KG1 (cell line): ENCODE data around the gene RELT.
A peak's percentile ranks its signal among the peaks of the same experiment; 100 is the strongest.

Experiments used
- DNase-seq: peaks from one replicate; lab custom pipeline; 2025; lab: John Stamatoyannopoulos, UW

Gene RELT

DNA sequence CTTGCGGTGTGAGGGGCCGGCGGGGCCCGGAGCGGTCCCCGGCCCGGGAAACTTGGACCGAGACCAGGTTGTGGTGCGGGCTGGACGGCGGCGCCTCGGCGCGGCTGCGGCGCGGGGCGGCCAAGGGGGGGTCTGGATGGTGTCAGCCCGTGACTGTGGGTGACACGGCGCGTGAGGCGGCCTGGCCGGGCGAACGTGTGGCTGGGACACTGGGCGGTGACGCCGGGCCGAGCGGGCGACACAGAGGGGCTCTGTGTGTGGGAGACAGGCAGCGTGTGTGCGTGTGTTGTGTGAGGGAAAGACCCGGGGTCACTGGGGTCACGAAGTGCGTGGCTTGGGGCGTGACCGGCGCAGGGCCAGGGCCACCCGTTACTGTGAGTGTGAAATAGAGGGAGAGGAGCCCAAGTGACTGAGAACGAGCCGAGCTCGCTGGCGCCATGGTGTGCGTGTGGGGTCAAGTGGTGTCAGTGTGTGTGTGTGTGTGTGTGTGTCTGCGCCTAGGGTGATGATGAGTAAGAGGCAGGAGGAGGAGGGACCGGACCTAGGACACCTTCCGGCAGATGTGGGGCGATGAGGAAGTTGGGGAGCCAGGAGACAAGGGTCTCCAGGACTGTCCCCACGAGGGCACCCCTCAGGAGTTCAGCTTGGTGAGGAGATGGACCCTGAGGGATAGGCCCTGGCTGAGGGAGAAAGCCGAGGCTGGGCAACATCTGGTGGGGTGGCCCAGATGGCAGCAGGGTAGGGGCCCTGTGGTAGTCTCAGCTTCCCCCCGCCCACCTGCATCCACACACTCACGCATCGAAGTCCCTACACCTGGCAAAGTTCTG is 817 bp downstream of the RELT start:
- peak; percentile 45 for DNase-seq

DNA sequence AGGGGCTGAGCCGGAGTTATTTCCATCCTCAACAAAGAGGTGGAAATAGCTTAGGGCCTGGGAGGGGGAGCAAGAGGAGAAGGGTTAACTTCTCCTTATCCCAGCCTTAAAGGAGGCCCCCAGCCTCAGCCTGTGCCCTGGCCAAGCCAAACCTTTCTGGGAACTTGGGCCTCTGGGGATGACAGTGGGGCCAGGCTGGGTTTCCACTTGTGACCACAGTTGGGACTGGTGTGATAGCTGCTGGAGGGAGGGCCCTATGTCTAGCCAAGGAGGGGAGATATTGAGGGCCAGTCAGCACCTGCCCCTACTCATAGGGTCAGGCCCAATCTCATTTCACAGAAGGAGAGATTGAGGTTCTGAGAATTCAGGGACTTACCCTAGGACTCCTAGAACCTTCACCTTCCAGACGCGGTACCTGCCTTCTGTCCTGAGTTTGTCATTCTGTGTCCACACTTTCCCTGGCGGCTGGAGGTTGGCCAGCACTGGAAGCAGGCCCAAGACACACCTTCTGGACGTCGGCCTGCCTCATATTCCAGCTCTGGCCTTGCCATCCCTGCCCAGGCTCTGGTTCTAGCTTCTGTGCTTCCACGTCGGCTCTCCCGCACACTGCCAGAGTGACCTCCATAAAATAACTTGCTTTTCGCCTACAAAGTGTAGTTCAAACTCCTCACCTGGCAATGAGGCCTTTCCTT is 3.1 kb downstream of the RELT start:
- DNase-seq: no peak

DNA sequence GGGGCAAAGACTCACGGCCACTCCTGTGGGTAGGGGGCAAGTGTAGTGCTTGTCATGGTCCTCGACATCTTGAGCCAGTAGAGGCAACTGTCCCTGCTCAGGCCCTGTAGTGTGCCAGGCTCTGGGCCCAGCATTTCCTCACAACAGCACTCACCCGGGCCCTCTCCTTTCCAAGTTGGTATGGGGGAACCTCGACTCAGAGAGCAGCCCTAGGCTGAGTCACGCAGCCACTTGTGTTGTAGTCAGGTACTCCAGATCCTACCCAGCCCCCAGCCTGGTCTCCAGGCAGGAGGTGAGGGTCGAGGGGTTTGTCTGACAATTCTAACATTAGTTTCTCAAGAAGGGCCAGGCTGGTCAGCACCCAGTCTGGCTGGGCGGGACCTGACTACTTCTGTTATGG is 4.1 kb downstream of the RELT start:
- no peak for DNase-seq

DNA sequence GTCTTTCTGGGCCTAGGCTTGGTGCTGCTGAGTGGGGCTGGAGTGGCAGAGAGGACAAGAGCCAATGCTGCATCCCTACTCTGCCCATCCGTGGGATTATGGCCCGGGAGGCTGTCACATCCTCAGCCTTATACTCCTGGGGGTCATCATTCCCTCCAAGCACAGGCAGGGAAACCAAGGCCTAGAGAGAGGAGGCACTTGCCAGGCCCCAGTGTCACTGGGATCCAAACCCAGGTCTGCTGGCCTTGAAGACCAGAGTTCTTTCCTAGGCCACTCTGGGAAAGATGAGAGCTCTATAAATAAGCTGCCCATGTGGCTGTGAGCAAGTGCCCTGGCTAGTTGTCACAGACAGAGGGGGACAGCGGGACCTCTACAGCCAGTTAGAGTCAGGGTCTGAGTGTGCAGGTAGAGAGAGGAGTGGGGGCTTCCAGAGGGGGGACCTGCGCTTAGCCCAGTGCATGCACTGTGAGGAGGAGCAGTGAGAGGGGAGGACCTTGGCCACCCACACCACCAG is 4.8 kb downstream of the RELT start:
- no peak for DNase-seq

DNA sequence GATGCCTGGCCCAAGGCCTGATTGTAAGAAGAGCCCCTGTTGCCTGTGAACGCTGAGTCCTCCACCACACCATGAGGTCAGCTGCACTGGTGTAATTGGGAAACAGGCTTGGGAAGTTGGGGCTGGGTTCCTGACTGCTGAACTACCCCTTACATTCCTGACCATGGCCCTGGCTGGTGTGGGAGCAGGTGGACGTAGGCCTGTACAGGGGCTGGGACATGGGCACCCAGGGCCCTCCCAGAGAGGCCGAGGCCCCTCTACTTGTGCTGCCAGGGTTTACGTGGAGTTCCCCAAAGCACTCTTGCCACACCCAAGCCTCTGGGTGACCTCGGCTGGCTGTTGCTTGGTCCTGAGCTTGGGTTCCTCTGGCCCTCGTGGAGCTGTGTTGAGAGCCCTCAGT is 5.4 kb downstream of the RELT start:
- no peak for DNase-seq

DNA sequence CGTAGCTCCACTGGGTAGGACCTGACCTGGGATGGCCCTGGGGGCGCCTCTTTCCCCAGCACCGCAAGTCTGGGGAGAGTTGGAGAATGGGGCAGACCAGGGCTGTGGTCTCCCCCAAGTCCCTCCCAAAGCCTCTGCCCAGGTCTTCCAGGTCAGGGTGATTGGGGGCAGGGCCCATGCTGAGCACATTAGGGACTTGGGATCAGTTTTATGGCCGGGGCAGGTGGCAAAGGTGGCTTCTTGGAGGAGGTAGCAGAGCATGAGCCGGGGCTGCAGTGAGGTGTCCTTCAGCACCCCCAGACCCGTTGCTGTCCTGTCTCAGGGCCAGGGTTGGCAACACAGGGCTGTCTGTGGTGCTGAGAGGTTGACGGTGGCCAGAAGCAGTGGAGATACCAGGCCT is 6.0 kb downstream of the RELT start:
- no peak for DNase-seq

DNA sequence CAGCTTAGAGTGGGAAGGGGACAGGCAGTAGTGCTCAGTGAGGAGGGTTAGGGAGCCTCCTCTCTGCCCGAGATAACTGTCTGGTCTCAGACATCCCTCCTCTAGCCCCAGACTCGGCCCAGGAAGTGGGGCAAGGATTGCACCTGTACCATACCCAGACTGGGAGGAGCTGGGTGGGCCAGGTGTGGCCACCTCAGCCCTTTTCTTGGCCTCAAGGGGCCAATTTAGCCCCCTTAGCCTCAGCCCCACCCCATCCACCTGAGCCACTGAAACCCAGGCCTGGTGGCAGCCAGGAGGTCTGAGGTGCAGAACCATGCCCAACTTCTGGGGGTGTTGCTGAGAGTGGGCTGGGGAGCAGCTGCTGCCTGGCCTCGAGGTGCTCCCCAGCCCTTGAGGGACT is 6.5 kb downstream of the RELT start:
- DNase-seq: no peak

DNA sequence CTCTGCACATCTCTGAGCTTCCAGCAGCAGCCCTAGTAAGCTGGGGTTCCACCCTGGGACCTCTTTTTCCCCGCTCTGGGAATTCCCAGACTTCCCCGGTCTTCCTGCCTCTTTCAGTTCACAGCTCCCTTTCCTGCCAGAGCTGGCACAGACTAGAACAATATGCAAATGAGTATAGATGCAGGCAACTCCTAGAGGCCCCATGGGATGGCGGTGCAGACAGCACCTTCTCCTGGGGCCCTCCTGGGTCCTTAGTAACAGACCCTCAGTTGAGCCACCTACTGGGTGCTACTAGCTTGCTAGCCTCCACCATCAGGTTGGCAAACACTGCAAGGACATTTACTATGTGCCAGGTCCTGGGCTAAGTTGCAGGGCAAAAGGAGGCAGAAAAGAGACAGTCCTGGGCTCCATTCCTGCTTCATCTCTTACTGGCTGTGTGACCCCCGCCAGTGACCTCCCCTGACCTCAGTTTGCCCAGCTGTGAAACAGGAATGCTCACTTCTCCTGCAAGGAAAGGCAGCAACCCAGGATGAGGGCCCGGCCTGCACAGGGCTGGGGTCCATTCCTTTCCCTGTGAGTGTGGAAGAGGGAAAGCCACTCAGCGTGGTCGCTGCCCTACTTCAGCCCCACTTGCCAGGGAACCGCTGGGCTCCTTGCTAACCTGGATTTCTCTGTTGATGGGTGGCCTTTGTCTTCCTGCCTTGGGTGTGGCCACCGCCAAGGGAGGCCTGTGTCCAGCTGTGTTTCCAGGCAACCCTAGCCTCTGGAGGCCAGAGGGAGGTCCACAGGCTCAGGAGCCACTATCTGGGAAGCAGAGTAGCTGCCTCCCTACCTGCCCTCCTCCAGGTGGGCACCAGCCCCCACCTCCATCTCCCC is 7.3 kb downstream of the RELT start:
- no peak for DNase-seq

DNA sequence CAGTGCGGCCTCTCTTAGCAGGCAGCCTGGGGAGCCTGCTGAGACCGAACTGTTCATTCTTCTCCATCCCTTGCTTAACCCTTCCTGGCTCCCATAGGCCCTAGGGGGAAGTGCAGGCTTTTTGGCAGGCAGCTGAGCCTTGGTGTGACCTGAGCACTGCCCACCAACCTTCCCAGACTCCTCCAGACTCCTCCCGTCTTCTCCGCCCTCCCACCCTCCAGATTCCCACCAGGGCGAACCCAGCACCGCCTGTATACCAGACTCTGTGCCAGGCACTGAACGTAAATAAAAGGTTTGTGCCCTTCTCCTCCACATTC is 7.9 kb downstream of the RELT start:
- DNase-seq: no peak

DNA sequence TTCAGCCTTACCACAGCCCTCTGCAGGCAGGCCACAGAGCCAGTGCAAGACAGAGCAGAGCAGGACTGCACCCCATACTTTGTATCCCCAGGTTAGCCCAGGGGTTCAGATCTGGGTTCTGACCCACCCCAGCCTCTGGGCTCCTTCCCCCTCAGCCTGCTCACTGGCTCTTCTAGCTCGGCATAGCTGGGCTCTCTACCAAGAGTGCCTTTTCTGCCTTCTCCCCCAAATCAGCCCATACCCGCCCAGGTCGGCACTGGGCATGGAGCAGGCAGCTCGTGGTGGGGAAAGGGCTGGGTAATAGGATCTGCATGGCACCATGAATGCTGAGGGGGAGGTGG is 8.3 kb downstream of the RELT start:
- DNase-seq: no peak

DNA sequence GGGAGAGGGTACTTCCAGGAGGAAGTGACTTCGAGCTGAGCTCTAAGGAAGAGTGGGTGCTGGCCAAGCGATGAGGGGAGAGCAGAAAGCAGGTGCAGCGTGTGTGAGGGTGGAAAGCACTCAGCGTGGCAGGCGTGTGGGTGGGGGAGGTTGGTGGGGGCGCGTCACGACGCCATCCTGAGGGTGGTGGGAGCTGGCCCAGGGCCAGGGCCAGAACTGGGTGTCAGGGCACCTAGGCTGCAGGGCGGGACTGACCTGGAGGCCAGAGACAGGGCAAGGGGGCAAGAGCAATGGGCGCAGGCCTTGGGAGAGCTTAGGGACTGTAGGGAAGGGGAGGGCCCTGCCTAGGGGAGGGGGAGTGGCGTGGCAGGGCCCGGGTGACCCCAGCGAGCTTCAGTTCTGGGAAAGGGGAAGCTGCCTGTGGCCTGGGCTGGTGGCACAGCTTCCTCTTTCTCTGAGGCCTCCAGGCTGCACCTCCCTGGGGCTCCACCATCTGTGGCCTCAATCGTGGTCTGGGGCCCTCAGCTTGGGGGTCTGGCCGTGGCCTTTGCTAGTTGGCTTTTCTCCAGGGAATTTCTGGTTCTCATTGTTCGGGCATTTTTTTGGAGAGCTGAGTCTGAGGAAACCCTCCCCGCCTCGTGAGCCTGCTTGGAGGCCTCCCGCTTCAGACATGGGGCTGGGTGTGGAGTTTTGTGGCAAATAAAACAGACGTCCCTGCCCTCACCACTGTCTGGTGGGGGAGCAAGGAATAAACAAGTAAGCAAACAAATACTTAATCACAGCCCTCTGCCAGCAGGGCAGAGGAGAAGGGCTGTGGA is 8.9 kb downstream of the RELT start:
- DNase-seq: peak; percentile 94

DNA sequence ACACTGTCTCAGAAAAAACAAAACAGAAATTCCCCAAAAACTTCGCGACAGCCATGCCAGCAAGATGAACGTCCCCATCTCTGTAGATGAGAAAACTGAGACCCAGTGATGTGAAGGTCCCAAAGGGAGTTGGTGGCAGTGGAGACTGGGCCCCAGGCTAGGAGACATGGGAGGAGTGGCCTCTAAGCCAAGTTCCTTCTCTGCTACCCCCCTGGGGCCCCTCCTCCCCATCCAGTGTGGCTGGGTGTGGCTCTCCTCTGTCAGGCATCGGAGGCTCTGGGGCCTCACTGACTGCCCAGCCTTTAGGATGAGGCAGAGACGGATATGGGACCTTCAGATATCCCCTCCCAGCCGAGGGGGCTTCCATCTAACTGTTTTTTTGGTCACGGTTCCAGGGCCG is 9.8 kb downstream of the RELT start:
- DNase-seq: no peak

DNA sequence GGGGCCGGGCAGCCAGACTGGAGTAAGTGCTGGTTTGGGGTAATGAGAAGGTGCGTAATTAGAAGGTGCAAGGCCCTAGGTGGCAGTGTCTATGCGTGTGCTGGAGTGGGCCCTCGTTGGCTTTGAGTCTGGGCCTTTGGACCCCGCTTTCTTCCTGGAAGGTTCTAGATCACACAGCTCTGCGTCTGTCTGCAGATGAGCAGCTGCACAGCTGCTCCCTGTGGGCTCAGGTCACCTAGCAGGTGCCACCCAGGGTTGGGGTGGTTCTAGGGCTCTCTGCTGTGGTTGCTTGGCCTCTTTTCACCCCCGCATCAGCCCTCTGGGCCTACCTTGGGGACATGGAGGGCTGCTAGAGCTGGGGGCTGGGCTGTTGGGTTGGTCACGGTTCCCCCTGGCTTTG is 10.3 kb downstream of the RELT start:
- DNase-seq: no peak

DNA sequence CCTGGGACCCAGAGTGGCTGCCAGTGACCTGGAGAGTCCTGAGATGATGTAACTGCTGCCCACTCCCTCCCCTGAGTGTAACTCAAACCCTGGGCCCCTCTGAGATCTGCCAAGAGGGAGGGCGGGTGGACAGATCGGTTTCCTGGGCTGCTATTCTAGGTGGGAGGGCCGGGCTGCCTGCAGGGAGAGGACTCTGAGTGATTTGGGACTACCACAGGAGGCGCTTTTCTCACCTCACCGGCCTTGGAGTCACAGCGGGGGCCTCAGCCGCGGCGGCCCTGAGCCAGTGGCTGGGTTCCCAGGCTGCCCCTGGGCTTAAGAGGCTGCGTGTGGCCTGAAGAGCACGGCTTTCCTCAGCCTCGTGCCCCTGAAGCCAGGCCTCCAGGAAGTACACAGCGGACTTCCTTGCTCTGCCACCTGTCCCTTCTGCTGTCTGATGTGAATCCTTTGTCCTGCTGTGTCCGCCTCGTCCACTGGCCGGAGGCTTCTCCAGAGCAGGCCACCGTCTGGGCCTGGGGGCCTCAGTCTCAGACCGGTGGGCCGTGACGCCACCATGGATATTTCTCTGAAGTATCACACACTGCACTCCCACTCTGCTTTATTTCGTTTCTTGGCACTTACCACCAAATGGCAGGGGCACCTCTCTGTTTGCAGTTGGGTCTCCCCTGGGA is 11.5 kb downstream of the RELT start:
- no peak for DNase-seq

DNA sequence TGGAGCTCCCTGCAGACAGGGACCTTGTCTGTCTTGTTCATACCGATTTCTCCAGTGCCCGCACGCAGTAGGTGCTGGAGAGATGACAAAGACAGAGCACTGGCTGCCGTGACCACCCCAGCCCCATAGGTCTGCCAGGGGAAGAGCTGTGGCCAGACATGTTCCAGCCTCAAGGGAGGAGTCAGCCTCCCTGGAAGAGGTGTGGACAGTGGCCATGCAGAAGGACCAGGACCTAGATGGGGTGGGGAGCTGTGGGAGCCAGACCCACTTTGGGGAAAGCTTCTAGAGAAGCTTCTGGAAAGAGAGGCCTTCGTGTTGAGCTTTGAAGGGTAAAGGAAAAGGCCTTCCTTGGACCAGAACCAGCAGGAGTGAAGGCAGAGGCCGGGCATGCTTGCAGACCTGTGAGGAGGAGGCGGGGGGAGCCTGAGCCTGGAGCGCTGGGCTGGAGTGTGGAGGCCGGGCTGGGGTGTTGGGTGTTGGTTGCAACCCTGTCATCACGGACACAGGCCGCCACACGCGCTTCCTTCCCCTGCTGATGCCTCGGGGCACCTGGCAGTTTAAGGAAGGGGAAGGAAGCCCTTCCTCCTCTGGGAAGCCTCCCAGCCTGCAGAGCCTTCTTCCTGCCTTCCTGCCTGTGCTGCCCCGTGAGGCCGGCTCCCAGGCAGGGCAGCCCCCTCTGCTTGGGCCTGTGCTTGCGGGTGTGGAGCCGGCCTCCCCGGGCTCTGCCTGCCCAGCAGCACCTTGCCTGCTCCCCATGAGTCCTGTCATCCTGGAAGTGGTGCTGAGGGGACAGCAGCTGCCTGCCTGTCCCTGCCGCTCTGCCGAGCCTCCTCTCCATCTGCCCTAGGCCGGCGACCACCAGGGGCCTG is 12.3 kb downstream of the RELT start:
- DNase-seq: peak; percentile 55

DNA sequence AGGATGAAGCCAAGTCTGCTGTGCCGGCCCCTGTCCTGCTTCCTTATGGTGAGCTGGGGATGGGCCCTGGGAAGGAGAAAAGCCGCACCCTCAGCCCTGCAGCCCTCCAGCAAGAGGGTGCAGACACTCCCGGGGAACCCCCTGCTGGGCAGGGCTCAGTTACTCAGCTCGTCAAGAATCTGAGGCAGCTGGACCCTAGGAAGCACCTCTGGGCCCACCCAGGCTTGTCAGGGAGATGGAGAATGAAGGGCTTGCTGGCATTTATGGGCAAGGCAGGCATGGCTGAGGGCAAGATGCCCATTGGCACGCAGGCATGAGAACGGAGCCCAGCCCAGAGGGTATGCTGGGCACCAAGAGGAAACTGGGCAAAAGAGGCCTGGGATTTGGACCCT is 12.9 kb downstream of the RELT start:
- no peak for DNase-seq

DNA sequence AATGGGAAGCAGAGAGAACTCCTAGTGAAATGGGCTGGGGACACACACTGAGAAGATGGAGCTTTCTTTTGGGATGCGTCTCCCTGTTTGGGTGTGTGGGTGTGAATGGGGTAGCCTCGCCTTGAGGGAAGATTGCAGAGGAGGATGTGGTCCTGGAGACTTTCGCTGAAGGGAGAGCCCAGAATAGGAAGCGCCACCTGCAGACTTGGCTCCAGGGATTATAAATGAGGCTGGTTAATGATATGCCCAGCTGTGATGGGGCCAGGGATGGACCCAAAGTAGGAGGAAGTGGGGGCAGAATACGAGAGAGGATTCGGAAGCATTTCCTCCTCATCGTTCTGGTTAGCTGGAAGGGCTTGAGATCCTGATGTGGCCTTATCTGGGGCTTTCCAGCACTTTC is 13.7 kb downstream of the RELT start:
- no peak for DNase-seq

DNA sequence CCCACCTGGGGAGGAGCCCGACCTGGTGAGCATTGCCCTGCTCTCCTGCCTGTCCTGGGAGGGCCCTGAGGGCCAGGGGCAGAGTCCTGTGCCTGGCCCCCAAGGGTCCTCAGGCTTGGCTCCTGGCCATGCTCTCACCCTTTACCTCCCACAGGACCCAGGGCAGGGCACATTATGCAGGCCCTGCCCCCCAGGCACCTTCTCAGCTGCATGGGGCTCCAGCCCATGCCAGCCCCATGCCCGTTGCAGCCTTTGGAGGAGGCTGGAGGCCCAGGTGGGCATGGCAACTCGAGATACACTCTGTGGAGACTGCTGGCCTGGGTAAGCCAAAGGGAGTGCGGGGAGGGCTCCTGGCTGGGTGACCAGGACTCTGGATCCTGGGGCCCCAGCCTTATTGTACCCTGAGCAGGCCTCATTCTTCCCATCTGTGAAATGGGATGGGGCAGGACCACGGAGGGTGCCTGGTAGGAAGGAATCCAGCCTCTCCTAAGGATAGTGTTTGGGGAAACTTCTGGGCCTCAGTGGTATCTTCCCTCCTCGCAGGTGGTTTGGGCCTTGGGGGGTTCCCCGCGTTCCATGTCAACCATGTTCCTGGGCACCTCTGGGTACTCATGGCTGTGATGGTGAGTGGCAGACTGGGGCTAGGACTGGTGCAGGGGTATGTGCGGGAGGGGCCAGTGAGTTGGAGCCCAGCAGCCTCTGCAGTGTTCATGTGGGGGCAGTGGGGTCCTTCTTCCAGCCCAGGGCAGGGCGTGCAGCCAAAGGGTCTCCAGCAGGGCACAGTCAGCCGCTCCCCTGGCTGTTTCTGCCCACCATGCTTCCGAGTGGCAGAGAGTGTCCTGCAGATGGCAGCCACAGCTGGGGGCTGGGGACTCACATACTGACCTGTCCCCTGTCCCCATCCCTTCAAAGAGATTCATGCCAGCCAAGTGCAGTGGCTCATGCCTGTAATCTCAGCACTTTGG is 14.7 kb downstream of the RELT start:
- DNase-seq: no peak

DNA sequence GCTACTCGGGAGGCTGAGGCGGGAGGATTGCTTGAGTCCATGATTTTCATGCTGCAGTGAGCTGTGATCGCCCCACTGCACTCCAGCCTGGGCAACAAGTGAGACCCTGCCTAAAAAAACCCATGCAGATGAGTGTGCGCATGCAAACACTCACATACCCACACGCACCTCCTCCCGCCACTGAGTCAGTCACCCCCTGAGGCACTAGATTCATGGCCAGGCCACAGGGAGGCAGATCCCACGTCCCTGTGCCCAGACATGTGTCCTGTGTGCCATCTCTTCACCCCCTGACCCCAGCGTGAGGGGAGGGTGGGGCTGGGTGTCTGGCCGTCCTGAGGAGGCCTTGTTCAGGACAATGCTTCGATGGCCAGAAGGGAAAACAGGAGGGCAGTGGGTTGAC is 15.5 kb downstream of the RELT start:
- no peak for DNase-seq
